SK-N-SH (cell line): Measurements from ENCODE around the gene SECTM1. TPM values are rescaled to one million over a fixed set of nuclear protein-coding genes. Genes with fewer than 3 reads are reported as not detected.
"Not testable (repeated sequence)": the region's sequence is repeated elsewhere in the genome, so short reads cannot be mapped to it uniquely, and the experiment has no call there.

ENCODE experiments used
- CTCF ChIA-PET: fragments of 300-600, 350-600 bp; formaldehyde crosslinking; extraction: SDS; loops from one replicate; lab custom pipeline; 2021; lab: Yijun Ruan, JAX
- POLR2A ChIA-PET: fragments of 350-600 bp; sonication (Branson Sonifier 250); formaldehyde crosslinking; extraction: SDS; loops from one replicate; lab custom pipeline; 2020; ENCODE audit warnings: antibody characterized with exemption, inconsistent platforms; lab: Yijun Ruan, JAX
- DNase-seq: peaks from one replicate; pipeline ENCODE4 v3.0.0; 2012
- H2AFZ ChIP-seq: fragments of 200-600 bp; sonication (generic); 2 replicates; pipeline ENCODE4 v1.8.1; 2016; ENCODE audit warnings: antibody characterized with exemption, mild to moderate bottlenecking, low read depth
- H3F3A ChIP-seq: fragments of 200-600 bp; sonication (generic); replicated peaks from 2 replicates; pipeline ENCODE3; 2016; ENCODE audit warnings: antibody characterized with exemption, mild to moderate bottlenecking; ENCODE audit not compliant: insufficient read depth
- H3K27ac ChIP-seq, 2 experiments: fragments of 200-500 bp in 1 of 2; fragments of 200-600 bp in 1 of 2; sonication (Bioruptor generic) in 1 of 2; sonication (generic), shearing (Covaris generic) in 1 of 2; 2 replicates each; pipeline versions ENCODE4 v1.5.1 to v1.6.1; 2014 to 2016; ENCODE audit warnings: low read depth in 2 of 2, inconsistent platforms in 1 of 2, low read length in 1 of 2, mild to moderate bottlenecking in 1 of 2, mixed read lengths in 1 of 2
- H3K27me3 ChIP-seq: fragments of 200-600 bp; sonication (generic), shearing (Covaris generic); 2 replicates; pipeline ENCODE4 v1.6.1; 2016; ENCODE audit warnings: mixed run types; ENCODE audit not compliant: insufficient read depth
- H3K36me3 ChIP-seq, 2 experiments: fragments of 200-500 bp in 1 of 2; fragments of 200-600 bp in 1 of 2; sonication (Bioruptor generic) in 1 of 2; sonication (generic) in 1 of 2; replicated peaks in 1 of 2; 2 replicates each; pipeline versions ENCODE3 to v1.5.1; 2014 to 2016; ENCODE audit warnings: low read length in 1 of 2, mild to moderate bottlenecking in 1 of 2; ENCODE audit not compliant: insufficient read depth in 2 of 2, control insufficient read depth in 1 of 2
- H3K4me1 ChIP-seq, 2 experiments: fragments of 200-500 bp in 1 of 2; fragments of 200-600 bp in 1 of 2; sonication (Bioruptor generic) in 1 of 2; sonication (generic), shearing (Covaris generic) in 1 of 2; 2 replicates each; pipeline versions ENCODE4 v1.5.1 to v1.6.1; 2014 to 2016; ENCODE audit warnings: low read depth in 1 of 2, low read length in 1 of 2, mixed run types in 1 of 2; ENCODE audit not compliant: insufficient read depth in 2 of 2, control insufficient read depth in 1 of 2
- H3K4me2 ChIP-seq: fragments of 200-600 bp; sonication (generic), shearing (Covaris generic); 2 replicates; pipeline ENCODE4 v1.6.1; 2017; ENCODE audit warnings: mixed run types
- H3K4me3 ChIP-seq, 2 experiments: fragments of 200-500 bp in 1 of 2; fragments of 200-600 bp in 1 of 2; sonication (Bioruptor generic) in 1 of 2; sonication (generic), shearing (Covaris generic) in 1 of 2; 2 replicates each; pipeline versions ENCODE4 v1.5.1 to v1.8.1; 2014 to 2016; ENCODE audit warnings: low read depth in 2 of 2, inconsistent platforms in 1 of 2, low read length in 1 of 2, mild to moderate bottlenecking in 1 of 2, mixed read lengths in 1 of 2, moderate library complexity in 1 of 2
- H3K79me2 ChIP-seq: fragments of 200-600 bp; sonication (generic); 2 replicates; pipeline ENCODE4 v1.8.1; 2017; ENCODE audit warnings: mild to moderate bottlenecking; ENCODE audit not compliant: insufficient read depth
- H3K9ac ChIP-seq: fragments of 200-600 bp; sonication (generic); 2 replicates; pipeline ENCODE4 v1.6.1; 2017; ENCODE audit warnings: mixed run types
- H3K9me2 ChIP-seq: fragments of 200-600 bp; sonication (generic); 2 replicates; pipeline ENCODE4 v1.6.1; 2017; ENCODE audit warnings: mixed run types
- H3K9me3 ChIP-seq: fragments of 200-600 bp; sonication (generic); 2 replicates; pipeline ENCODE4 v1.6.1; 2017; ENCODE audit warnings: mixed run types, mild to moderate bottlenecking, moderate library complexity
- H4K20me1 ChIP-seq: fragments of 200-600 bp; sonication (generic); 2 replicates; pipeline ENCODE4 v1.6.1; 2017; ENCODE audit warnings: mild to moderate bottlenecking, mixed run types; ENCODE audit not compliant: insufficient read depth
- CHD2 ChIP-seq: fragments of 150-350 bp; IDR thresholded peaks from 2 replicates; pipeline ENCODE4 v1.6.1; 2018; ENCODE audit warnings: low read length; ENCODE audit not compliant: partially characterized antibody
- ELF1 ChIP-seq: IDR thresholded peaks from 2 replicates; pipeline ENCODE4 v1.4.0; 2012
- FOSL2 ChIP-seq: IDR thresholded peaks from 2 replicates; pipeline ENCODE4 v1.4.0; 2012; ENCODE audit warnings: low read depth, mild to moderate bottlenecking, moderate library complexity, borderline replicate concordance
- GATA2 ChIP-seq: sonication (generic); formaldehyde crosslinking; IDR thresholded peaks from 2 replicates; pipeline ENCODE4 v1.5.0; 2020; ENCODE audit warnings: mild to moderate bottlenecking, missing genetic modification reagents
- JUND ChIP-seq: IDR thresholded peaks from 2 replicates; pipeline ENCODE4 v1.4.0; 2012
- MEF2A ChIP-seq: IDR thresholded peaks from 2 replicates; pipeline ENCODE4 v1.4.0; 2012; ENCODE audit warnings: low read depth, borderline replicate concordance
- MXI1 ChIP-seq: IDR thresholded peaks from 2 replicates; pipeline ENCODE4 v1.6.1; 2012; ENCODE audit warnings: mild to moderate bottlenecking, low read depth, low read length, improper control_type of control experiment
- NFIC ChIP-seq: IDR thresholded peaks from 2 replicates; pipeline ENCODE4 v1.4.0; 2012; ENCODE audit warnings: borderline replicate concordance
- NRF1 ChIP-seq: IDR thresholded peaks from 2 replicates; pipeline ENCODE4 v1.6.1; 2012; ENCODE audit warnings: low read depth, mild to moderate bottlenecking, low read length
- POLR2AphosphoS5 ChIP-seq: IDR thresholded peaks from 2 replicates; pipeline ENCODE4 v1.6.1; 2012; ENCODE audit warnings: low read depth, low read length
- RAD21 ChIP-seq: IDR thresholded peaks from 2 replicates; pipeline ENCODE4 v1.6.1; 2012; ENCODE audit warnings: mild to moderate bottlenecking, low read length
- RCOR1 ChIP-seq: fragments of 150-350 bp; IDR thresholded peaks from 2 replicates; pipeline ENCODE4 v1.6.1; 2017; ENCODE audit warnings: antibody characterized with exemption, low read length
- TAF1 ChIP-seq: IDR thresholded peaks from 2 replicates; pipeline ENCODE4 v1.6.1; 2012; ENCODE audit warnings: low read depth, mild to moderate bottlenecking, low read length, moderate library complexity, borderline replicate concordance
- YY1 ChIP-seq: IDR thresholded peaks from 2 replicates; pipeline ENCODE4 v1.4.0; 2012; ENCODE audit warnings: low read depth, mild to moderate bottlenecking
- WGBS: methylation state at CpG from one replicate; pipeline ENCODE4 v1.1.6; 2017; ENCODE audit warnings: low lambda C conversion rate; 5-methylcytosine and 5-hydroxymethylcytosine counted together
- polyA plus RNA-seq, 3 experiments: library from polyadenylated mRNA; depleted of rRNA; stranded (reverse); fragments of >200 nt; gene quantifications; 2 replicates each; pipeline ENCODE4 v1.2.3, GENCODE V29; 2012
- TF ChIP-seq, protein P1 (sequence below): IDR thresholded peaks from 2 replicates; pipeline ENCODE4 v1.4.0; 2012; ENCODE audit warnings: low read depth, borderline replicate concordance
- TF ChIP-seq, protein P2 (sequence below): IDR thresholded peaks from 2 replicates; pipeline ENCODE4; 2012
- TF ChIP-seq, protein P3 (sequence below): IDR thresholded peaks from 2 replicates; pipeline ENCODE4 v1.4.0; 2012; ENCODE audit warnings: low read depth, borderline replicate concordance

SECTM1 gene
- polyA plus RNA-seq, 1 of the 3 experiments (the other 2 are of a cell fraction), result 3.8 TPM

DNA sequence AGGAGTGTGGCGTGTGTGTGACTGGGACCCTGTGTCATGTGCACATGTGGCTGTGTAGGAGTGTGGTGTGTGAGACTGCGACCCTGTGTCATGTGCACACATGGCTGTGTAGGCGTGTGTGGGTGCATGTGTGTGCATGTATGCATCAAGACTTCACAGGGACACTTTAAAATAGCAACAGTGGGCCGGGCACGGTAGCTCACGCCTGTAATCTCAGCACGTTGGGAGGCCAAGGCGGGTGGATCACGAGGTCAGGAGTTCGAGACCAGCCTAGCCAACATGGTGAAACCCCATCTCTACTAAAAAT, 48.1 kb upstream of the SECTM1 start:
- POLR2A ChIA-PET, result interaction anchor here (0.8 kb wide), 1 partner anchor 51 kb away, joined by 3 read pairs; no protein-coding TSS in a partner anchor

DNA sequence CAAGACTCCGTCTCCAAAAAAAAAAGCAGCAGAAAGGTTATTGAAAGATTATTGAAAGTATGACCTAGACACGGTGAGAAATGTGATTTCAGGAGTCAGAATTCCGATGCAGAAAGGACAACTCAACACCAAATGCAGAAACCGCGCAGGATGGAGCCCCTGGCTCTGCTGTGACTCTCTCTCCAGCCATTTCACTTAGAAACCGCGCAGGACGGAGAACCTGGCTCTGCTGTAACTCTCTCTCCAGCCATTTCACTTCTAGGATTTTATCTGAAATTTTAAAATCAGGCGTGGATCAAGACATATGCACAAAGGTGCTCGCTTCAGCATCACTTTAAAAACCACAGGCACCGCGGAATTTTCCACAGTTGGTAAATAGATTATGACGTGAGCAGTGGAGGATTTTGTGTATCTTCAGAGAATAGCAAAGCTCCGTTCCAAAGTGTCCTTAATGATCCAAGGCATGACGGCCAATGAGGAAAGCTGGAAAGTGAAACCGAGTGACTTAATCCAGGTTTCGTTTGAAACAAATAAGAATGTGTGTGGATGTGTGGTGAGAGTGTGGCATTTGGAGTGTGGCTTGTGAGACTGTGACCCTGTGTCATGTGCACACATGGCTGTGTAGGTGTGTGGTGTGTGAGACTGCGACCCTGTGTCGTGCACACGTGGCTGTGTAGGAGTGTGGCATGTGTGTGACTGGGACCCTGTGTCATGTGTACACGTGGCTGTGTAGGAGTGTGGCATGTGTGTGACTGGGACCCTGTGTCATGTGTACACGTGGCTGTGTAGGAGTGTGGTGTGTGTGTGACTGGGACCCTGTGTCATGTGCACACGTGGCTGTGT, 47.5 kb upstream of the SECTM1 start:
- Histone ChIP-seq H3K79me2 (no peaks in the 10 kb centered on the region), H2AFZ (peak overlapping the region; percentile 14; the same call in 1 of the 2 replicates), H4K20me1 (0 out of 2 replicates have a peak, but pooled peaks cover 6% of the 10 kb centered on the region), H3K9me3 (no peaks in the 10 kb centered on the region), H3K4me3 (peak overlapping the region; percentile 29 to 49; a peak in 3 of 4 replicates), H3K4me1 (peaks cover 6 to 47% of the 10 kb centered on the region in 2 experiments; a peak in 2 of 4 replicates), H3K4me2 (peak overlapping the region; percentile 66), H3K27ac (no peak overlapping the region), H3K9ac (no peak overlapping the region), H3F3A (peaks cover 5% of the 10 kb centered on the region), H3K27me3 (peaks cover 41% of the 10 kb centered on the region), H3K36me3 (no peaks in the 10 kb centered on the region), H3K9me2 (no peaks in the 10 kb centered on the region)
- POLR2A ChIA-PET, result interaction anchor here (0.8 to 1.7 kb wide), 2 partner anchors 51 kb away, joined by 3 read pairs; no protein-coding TSS in a partner anchor
- TF ChIP-seq MXI1 (peak; percentile 31; the same call in 1 of the 2 replicates), GATA2 (CRISPR knock-in tag) (no peak)
- no peak for DNase-seq
- WGBS, result 14% methylated on average over 23 of the region's 23 CpGs
- CTCF ChIA-PET, result interaction anchor here (1.0 to 1.5 kb wide), 3 partner anchors 13 to 146 kb away, joined by 3 read pairs; no protein-coding TSS in a partner anchor

More for the DNA sequence above, 48.1 kb upstream of the SECTM1 start:
- H3K36me3 ChIP-seq, H4K20me1 ChIP-seq, H3K79me2 ChIP-seq, H3K27ac ChIP-seq, DNase-seq, H3K9ac ChIP-seq, H3K9me2 ChIP-seq, H3F3A ChIP-seq, H3K9me3 ChIP-seq, H3K4me3 ChIP-seq, H2AFZ ChIP-seq: not testable (repeated sequence)
- CTCF ChIA-PET, result interaction anchor here (1.0 to 2.2 kb wide), 4 partner anchors 13 to 146 kb away, joined by 3 to 9 read pairs (median 3); no protein-coding TSS in a partner anchor
- WGBS, result 65% methylated on average over 10 of the region's 10 CpGs
- H3K4me1 ChIP-seq, result peaks cover 6 to 52% of the 10 kb centered on the region in 2 experiments; a peak in 2 of 4 replicates
- H3K27me3 ChIP-seq, result peaks cover 35% of the 10 kb centered on the region
- H3K4me2 ChIP-seq, result 0 out of 2 replicates have a peak overlapping the region, but pooled peaks have one; percentile 66

- DNase-seq, result no peak
- Histone ChIP-seq H3K9me3 (no peaks in the 10 kb centered on the region), H3K27me3 (peaks cover 63% of the 10 kb centered on the region), H2AFZ (no peak overlapping the region), H3K9me2 (no peaks in the 10 kb centered on the region), H3K27ac (no peak overlapping the region), H3K4me3 (no peak overlapping the region), H3K9ac (no peak overlapping the region), H3K79me2 (no peaks in the 10 kb centered on the region), H3K4me2 (peak overlapping the region; percentile 6; the same call in 1 of the 2 replicates), H3F3A (peaks cover 5% of the 10 kb centered on the region), H3K4me1 (peaks cover 0 to 37% of the 10 kb centered on the region in 2 experiments; a peak in 2 of 4 replicates), H4K20me1 (no peaks in the 10 kb centered on the region), H3K36me3 (no peaks in the 10 kb centered on the region)
- 15% methylated on average over 7 of the region's 10 CpGs for WGBS
- ChIA-PET CTCF (interaction anchor here (1.0 to 1.8 kb wide), 6 partner anchors 9 to 35 kb away, joined by 4 to 6 read pairs (median 5); no protein-coding TSS in a partner anchor), POLR2A (no interaction called here)
- TF ChIP-seq, protein P1, sequence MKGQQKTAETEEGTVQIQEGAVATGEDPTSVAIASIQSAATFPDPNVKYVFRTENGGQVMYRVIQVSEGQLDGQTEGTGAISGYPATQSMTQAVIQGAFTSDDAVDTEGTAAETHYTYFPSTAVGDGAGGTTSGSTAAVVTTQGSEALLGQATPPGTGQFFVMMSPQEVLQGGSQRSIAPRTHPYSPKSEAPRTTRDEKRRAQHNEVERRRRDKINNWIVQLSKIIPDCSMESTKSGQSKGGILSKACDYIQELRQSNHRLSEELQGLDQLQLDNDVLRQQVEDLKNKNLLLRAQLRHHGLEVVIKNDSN, result no peak
- TF ChIP-seq, protein P2, sequence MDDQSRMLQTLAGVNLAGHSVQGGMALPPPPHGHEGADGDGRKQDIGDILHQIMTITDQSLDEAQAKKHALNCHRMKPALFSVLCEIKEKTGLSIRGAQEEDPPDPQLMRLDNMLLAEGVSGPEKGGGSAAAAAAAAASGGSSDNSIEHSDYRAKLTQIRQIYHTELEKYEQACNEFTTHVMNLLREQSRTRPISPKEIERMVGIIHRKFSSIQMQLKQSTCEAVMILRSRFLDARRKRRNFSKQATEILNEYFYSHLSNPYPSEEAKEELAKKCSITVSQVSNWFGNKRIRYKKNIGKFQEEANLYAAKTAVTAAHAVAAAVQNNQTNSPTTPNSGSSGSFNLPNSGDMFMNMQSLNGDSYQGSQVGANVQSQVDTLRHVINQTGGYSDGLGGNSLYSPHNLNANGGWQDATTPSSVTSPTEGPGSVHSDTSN, result no peak
- TF ChIP-seq TAF1 (no peak), NFIC (no peak), JUND (no peak), CHD2 (no peak), ELF1 (no peak), MXI1 (no peak), RAD21 (no peak), MEF2A (no peak), POLR2AphosphoS5 (no peak), YY1 (no peak), RCOR1 (no peak), NRF1 (no peak), FOSL2 (no peak)
- TF ChIP-seq, protein P3, sequence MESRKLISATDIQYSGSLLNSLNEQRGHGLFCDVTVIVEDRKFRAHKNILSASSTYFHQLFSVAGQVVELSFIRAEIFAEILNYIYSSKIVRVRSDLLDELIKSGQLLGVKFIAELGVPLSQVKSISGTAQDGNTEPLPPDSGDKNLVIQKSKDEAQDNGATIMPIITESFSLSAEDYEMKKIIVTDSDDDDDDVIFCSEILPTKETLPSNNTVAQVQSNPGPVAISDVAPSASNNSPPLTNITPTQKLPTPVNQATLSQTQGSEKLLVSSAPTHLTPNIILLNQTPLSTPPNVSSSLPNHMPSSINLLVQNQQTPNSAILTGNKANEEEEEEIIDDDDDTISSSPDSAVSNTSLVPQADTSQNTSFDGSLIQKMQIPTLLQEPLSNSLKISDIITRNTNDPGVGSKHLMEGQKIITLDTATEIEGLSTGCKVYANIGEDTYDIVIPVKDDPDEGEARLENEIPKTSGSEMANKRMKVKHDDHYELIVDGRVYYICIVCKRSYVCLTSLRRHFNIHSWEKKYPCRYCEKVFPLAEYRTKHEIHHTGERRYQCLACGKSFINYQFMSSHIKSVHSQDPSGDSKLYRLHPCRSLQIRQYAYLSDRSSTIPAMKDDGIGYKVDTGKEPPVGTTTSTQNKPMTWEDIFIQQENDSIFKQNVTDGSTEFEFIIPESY, result no peak
These were observed 45.1 kb upstream of the SECTM1 start for GRCh38 chr17:82378741-82379021.
